Stimulated activated CD8-positive, alpha-beta memory T cell treated with anti-CD3 and anti-CD28 coated beads, Interleukin-2, amount 100 ng/mL, for 1 hour (primary cell): Measurements from ENCODE around the gene CEACAM20.
"Not testable (repeated sequence)": the region's sequence is repeated elsewhere in the genome, so short reads cannot be mapped to it uniquely, and the experiment has no call there.

Experiments
- DNase-seq, 2 donors: peaks; one replicate each; pipeline ENCODE4 v3.0.0-alpha.2; 2020; ENCODE audit warnings: low read depth in 2 of 2

Gene CEACAM20

DNA sequence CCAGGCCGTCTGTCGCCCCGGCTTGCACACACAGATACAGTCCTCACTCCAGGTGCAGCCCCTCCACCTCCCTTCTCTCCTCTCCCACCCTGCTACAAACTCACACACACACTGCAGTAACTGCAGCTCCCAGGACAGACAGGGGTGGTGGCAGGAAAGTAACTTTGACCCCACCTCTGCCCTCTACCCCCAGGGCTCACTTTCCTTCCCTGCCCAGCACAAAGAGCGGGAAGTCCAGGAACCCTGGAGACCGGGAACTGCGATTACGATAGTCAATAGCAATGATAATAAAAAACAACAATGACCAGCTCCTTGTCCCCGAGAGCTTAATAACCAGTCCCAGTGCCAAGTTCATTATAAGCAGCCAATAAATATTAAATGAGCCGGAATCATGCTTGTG is at the start of gene CEACAM20:
CEACAM20 (minus strand) TSS at position 140 of the 400 bp plus-strand sequence. CDS start 166 bp downstream, outside the sequence.
- DNase-seq, result no peak

DNA sequence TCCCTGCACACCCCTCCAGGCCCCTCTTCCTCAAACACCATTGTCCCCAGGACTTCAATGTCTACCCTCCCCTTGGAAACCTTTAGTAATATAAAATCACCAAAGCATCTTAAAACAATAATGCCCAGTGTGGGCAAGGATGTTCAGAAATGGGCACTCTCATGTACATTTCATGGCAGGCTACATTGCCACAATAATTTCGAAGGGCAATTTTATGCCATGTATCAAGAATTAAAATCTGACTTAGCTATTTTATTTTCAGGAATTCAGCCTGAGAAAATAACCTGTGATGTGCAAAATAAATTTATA is 48.0 kb upstream of the CEACAM20 start:
- DNase-seq, result no peak

- no peak for DNase-seq
Observed at GRCh38 chr19:44576843-44577565, 47.5 kb upstream of the CEACAM20 start.

GRCh38 chr19:44575116-44575700 is 45.7 kb upstream of the CEACAM20 start:
- no peak for DNase-seq

DNA sequence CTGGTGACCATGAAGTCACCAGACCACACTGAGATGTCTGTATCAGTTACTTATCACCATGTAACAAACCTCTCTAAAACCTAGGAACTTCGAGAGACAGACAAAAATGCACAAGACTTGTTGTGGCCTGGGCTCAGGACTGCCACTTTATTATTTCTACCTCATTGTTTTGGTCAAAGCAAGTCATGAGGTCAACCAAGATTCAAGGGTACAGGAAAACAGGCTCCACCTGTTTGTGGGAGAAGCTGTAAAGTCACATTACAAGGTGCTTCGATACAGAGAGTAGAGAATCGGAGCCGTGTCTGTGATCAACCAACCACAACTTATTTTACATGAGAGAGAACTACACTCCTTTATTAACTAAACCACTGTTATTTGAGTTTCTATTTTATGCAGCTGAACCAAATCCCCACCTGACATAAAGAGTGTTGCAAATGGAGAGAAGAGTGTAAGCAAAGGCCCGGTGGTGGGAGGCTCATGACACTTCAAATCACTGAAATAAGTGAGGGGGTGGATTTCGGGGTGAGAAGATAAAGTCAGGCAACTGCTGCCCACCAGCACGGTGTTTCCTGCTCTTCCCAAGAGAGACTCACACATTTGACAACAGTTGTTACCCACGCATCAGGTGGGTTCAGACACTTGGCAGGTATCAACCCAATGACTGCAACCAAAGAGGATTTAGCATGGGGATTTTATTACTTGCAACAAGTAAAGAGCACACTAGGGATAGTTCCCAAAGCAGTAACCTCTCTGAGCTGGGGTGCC is 44.9 kb upstream of the CEACAM20 start:
- DNase-seq, result no peak

GRCh38 chr19:44573627-44574026 is 44.2 kb upstream of the CEACAM20 start:
- no peak for DNase-seq

GRCh38 chr19:44573183-44573582 is 43.7 kb upstream of the CEACAM20 start:
- no peak for DNase-seq

DNA sequence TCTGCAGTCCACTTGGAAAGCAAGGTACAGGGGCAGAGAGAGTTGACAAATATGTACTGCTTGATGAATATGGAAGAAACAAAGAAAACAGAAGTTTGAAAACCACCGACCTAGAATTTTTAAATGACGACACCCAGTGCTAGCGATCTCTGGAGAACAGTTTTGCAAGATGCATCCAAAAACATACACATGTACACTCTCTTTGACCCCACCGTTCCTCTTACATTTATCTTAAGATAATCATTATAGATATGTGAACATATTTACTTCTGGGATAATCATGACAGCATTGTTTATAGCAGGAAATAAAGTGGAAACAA is 43.1 kb upstream of the CEACAM20 start:
- DNase-seq, result no peak

GRCh38 chr19:44571830-44572580 is 42.5 kb upstream of the CEACAM20 start:
- no peak for DNase-seq

DNA sequence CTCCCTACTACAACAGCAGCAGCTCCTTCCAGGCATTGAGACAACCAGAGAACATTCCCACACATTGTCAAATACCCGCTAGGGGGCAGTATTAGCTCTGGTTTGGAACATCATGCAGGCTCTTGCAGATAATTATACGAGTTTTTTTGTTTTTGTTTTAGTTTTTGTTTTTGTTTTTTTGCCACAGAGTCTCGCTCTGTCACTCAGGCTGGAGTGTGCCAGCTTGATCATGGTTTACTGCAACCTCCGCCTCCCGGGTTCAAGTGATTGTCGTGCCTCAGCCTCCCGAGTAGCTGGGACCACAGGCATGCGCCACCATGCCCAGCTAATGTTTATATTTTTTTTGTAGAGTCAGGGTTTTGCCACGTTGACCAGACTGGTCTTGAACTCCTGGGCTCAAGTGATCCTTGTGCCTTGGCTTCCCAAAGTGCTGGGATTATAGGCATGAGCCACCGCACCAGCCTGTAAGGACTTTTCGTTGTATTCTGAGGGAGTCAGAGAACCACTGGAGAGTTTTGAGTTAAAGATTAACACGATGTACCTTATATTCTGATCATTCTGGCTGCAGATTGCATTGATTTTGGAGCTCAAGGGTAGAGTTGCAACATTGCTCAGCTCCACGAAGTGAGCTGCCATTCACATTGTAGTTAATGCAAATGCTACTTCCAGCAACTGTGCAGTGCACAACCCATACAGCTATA is 41.7 kb upstream of the CEACAM20 start:
- peak; percentile 9 to 24 for DNase-seq

DNA sequence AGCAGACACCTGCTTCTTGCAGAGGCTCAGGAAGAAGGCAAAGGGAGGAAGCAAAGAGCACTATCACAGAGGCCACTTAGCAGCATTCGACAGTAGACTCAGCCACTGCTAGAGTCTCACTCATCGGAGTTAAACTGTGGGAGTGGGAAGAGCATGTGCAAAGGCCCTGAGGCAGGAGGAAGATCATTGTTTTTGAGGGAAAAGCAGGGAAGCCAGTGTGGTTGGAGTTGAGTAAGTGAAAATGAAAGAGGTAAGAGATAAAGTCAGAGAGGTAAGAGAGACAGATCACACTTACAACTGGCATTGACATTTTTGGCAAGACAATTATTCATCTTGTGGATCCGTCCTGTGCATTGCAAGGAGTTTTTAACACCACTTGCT is 41.1 kb upstream of the CEACAM20 start:
- DNase-seq, result no peak

DNA sequence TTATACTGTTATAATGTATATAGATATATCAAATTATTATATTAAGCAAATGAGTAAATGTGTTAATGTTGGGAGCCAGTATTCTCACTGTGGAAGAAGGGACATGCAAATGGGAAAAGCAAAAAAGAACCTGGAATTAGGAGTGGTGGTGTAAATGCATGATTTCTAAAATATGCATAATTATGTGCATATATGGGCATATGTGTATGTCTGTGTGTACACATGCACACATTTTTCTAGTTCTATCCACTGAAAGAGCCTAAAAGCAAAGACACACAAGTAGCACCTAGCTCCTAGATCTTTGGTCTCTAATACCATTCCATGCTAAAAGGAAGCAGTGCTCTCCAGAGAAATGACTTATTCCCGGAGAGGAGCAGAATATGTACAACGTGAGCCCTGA is 38.3 kb upstream of the CEACAM20 start:
- no peak for DNase-seq

- no peak for DNase-seq
Observed at GRCh38 chr19:44566984-44567383, 37.5 kb upstream of the CEACAM20 start.

- DNase-seq, result not testable (repeated sequence)
Observed at GRCh38 chr19:44563086-44563655, 33.7 kb upstream of the CEACAM20 start.

GRCh38 chr19:44557933-44558332 is 28.5 kb upstream of the CEACAM20 start:
- no peak for DNase-seq

DNA sequence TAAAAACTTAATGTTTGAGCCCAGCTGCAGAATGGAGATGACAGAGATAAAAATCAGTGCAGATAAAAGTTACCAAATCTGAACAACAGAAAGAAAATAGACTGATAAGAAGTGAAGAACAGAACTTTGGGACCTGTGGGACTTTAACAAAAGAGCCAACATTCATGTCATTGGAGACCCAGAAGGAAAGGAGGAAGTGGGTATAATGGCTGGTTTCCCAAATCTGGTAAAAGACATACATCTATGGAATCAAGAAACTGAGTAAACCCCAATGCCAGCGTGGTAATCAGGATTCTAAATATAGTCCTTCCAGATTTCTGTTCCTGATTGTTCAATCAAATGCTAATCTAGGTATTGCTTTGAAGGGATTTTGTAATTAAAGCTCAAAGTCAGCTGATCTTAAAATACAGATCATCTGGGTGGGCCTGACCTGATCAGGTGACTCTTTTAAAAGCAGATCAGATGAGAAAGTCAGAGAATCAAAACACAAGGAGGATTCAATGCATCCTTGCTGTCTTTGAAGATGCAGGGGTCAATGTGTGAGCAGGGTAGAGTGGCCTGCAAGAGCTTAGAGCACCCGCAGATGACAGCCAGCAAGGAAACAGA is 25.3 kb upstream of the CEACAM20 start:
- no peak for DNase-seq

GRCh38 chr19:44553478-44554171 is 24.1 kb upstream of the CEACAM20 start:
- DNase-seq, result no peak

- no peak for DNase-seq
Observed at GRCh38 chr19:44552324-44552723, 22.8 kb upstream of the CEACAM20 start.

DNA sequence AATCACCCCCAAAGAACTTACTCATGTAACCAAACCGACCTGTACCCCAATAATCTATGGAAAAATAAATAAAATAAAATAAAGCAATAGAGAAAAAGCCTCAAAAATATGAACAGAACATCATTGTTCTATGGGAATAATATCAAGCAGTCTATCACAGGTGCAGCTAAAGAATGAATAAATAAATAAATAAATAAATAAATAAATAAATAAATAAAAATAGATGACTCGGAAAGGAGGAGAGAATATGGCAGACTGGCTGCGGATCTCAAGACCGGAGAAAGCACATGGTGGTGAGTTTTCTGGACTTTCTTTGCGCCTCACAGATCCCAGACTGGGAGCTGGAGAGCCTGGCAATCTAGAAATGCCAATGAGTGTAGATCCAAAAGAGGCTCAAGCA is 22.4 kb upstream of the CEACAM20 start:
- DNase-seq, result no peak

DNA sequence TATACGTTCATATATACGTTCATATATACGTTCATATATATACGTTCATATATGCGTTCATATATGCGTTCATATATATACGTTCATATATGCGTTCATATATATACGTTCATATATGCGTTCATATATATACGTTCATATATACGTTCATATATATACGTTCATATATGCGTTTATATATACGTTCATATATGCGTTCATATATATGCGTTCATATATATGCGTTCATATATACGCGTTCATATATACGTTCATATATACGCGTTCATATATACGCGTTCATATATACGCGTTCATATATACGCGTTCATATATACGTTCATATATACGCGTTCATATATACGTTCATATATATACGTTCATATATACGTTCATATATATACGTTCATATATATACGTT is 21.5 kb upstream of the CEACAM20 start:
- not testable (repeated sequence) for DNase-seq

- DNase-seq, result no peak
Observed at GRCh38 chr19:44549507-44549906, 20.0 kb upstream of the CEACAM20 start.
